EH (cell line): Measurements from ENCODE around the gene C14orf132.

Source experiments
- DNase-seq: peaks from one replicate; pipeline ENCODE4 v3.0.0-alpha.2; 2015; ENCODE audit warnings: low read depth

Gene C14orf132

GRCh38 chr14:96082420-96083300 is 43.5 kb downstream of the C14orf132 start:
- DNase-seq = no peak

- DNase-seq = no peak
Observed at GRCh38 chr14:96083667-96084320, 44.6 kb downstream of the C14orf132 start.

- DNase-seq = no peak
Observed at GRCh38 chr14:96084796-96085195, 45.6 kb downstream of the C14orf132 start.

- no peak for DNase-seq
Observed at GRCh38 chr14:96085369-96085768, 46.2 kb downstream of the C14orf132 start.

GRCh38 chr14:96086032-96086431 is 46.9 kb downstream of the C14orf132 start:
- DNase-seq = peak; percentile 89

GRCh38 chr14:96086574-96087077 is 47.5 kb downstream of the C14orf132 start:
- DNase-seq = peak; percentile 70

DNA sequence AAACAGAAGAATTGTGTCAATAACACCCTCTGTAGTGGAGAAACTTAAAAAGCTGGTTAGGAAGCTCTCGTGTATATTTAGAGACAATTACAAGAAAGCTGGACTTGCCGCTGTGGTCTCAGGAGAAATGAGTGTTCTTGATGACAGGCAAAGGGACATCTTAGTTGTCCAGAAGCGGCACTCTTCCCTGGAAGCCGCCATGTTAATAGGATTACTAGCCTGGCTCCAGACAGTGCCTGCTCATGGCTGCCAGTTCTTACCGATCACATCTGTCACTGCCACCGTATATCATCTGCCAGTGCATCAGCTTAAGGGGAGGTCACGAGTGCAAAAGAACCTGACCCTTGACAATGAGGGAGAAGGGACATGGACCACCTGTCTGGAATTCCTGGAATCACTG is 48.9 kb downstream of the C14orf132 start:
- DNase-seq = no peak

GRCh38 chr14:96088481-96088880 is 49.3 kb downstream of the C14orf132 start:
- DNase-seq = no peak

DNA sequence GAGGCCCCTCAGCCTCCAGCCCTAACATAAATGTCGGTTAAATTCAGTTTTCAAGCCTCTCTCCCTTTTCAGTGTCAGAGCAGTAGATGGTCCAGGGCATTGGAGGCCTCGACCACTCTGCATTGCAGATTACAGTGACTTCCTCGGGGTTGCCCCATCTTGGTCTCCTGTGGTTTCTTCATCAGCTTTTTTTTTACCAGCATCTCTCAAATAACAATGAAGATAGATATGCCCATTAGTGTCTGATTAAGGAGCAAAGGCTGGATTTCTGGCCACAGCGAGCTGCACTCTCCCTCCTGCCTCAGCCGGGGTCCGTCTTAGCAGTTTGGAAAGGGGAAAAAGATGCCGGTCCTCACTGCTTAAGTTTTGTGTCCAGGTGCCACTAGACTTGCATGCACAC is 49.7 kb downstream of the C14orf132 start:
- no peak for DNase-seq

- DNase-seq = no peak
Observed at GRCh38 chr14:96089401-96089800, 50.2 kb downstream of the C14orf132 start.

GRCh38 chr14:96090441-96091148 is 51.4 kb downstream of the C14orf132 start:
- peak; percentile 78 for DNase-seq

DNA sequence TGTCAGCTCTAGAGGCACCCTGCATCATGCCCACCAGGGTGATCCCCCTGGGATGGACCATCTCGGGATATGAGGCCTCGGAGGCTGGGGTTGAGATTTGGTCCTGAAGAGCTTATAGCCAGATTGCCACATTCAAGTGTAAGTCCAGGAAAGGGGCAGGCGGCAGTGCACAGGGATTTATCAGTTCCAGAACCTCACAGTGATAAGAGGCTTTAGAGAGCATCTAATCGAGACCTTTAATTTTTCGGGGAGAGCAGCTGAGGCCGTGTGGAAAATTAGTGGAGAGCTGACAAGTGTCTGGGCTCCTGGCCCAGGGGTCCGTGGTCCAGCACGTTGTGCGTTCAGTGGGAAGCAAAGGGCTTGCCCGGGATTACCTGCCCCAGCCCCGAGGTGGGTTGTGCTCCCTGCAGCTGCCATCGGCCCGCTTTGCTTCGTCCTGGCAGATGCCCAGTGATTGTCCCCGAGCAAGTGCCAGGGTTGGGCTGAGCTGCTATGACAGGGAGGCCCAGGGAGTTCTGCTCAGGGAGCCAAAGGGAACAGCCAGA is 52.1 kb downstream of the C14orf132 start:
- DNase-seq = no peak

GRCh38 chr14:96091941-96092411 is 52.8 kb downstream of the C14orf132 start:
- peak; percentile 42 for DNase-seq

DNA sequence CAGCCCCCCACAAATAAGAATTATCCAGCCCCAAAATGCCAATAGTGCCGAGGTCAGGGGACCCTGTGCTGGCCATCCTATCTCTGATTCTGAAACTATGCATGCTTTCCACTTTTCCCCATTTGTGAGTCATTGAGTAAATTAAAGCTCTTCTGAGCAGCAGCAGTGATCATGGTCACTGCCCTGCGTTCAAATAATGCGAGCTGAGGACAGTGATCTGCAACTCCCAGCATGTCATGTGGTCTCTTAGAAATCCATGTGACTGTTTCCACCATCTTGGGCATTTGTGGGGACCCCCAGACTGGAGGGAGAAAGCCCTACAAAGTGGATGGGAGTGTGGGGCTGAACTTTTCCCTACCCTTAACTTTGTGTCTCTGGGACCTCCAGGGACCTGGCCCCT is 53.8 kb downstream of the C14orf132 start:
- DNase-seq = no peak

GRCh38 chr14:96094211-96094610 is 55.0 kb downstream of the C14orf132 start:
- DNase-seq = no peak

DNA sequence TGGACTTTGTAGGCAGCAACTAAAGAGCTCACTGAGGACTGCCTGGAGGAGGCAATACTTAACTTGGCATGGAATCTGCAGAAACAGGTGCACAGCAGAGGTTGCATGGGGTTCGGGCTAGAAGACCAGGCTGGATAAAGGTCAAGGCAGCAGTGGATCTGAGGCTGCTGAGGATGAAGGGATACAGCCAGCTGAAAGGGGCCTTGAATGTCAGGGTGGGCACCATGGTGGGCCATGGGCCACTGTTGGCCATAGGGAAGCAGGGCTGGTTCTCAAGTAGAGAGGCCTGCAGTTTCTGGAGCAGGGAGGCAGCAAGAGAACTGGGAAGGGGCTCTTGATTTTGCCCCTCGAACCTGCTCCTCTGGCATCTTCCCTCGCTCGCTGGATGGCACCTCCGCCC is 55.5 kb downstream of the C14orf132 start:
- DNase-seq = no peak

- no peak for DNase-seq
Observed at GRCh38 chr14:96095058-96095457, 55.9 kb downstream of the C14orf132 start.

DNA sequence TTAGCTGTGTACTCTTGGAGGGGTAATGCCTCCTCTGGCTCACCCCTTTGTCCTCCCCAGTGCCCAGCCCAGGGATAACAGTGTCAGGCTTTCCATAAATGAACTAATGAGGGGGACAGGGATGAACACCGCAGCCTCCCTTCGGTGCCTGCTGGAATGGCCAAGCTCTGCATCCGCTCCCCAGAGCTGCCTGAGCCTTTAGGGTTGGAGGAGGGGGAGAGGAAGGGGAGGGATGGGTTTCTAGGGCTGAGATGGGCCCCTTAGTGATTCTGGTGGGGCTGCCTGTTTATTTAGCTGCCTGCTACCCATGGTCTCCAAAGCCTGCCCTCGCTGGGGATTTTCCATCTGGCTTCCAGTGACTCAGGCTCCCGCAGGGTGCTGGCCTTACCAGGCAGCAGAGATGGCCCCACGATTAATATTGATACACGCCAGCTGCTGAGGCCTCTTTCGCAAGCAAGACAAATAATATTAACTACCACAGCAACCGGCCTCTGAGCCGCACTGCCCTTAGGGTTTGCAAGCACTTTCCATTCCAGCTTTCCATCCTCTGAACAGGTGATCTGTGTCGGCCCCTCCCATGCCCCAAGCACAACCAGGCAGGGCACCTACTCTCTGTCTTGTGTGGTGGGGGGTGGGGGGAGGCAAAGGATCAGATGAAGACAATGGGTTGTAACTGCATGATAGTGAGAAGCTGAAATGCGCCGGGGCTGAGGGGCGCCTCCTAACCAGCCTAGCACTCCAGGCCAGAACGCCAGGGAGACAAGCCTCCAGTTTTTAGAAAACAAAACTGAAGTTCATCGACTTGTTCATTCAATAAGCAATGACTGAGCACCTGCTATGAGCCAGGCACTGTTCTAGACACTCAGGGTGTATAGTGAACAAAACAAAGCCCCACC is 56.7 kb downstream of the C14orf132 start:
- peak; percentile 74 for DNase-seq

DNA sequence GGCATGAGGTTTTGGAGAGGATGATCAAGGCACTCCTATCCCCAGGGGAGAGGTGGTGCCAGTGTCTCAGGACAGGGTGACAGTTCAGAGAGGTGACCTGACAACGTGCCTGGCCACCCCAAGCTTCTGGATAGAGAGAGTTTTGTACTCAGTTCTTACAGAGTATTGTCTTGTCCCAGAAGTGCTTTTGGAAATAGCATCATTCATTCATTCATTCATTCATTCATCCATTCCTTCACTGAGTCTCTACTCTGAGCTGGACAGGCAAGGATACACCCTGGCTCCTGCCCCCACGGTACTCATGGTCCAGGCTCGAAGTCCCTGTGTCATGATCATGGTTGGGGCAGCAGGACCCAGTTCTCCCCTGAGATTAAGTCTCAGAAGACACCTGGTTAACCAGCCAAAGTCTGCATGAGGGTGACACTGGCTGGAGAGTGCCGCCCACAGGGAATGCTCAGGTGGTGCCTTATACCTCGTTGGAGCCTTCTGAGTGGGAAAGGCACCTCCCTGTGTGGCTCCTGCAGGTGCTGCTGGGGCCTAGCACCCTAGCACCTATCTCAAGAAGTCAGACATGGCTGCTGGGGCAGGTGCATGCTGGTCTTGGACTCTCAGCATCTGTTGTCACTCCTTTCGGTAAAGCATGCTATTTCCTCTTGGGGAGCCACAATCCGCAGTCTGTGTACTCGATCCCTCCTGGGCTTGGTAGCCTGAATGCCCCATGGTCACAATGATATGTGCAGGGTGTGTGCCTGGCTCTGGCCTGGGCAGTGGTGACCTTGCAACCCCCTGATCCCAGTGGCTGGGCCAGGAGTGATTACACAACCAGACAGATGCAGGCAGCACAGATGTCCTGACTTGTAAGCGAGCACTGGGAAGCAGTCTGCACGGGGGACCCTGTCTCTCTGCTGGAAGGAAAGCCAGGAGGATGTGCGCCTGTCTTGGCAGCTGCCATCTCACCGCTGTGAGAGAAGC is 57.8 kb downstream of the C14orf132 start:
- no peak for DNase-seq

DNA sequence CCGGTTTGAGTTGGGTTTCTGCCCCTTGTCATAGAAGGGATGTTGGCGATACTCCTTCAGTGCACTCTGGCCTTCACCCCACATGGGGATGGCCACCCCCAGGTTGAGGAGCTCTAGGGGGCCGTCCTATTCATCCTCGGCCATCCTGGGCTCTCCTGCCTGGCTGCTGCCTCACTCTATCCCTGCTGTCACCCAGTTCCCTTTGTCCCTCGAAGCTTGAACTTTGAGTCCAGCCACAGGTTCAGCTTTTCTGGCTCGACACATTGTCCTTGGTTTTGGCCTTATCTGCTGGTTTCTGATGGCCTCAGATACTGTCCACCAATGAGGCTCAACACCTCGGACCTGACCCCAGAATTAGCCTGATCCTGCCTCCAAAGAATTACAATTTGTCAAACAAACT is 58.6 kb downstream of the C14orf132 start:
- DNase-seq = no peak
